Uterus (tissue), 4 donors: ENCODE results near the gene DTX3. TPM values are rescaled to one million over a fixed set of nuclear protein-coding genes. Genes with fewer than 3 reads are reported as not detected.
A peak's percentile ranks its signal among the peaks of the same experiment; 100 is the strongest.

ENCODE experiments used
- DNase-seq, 2 donors: peaks; one replicate each; pipeline ENCODE4 v3.0.0-alpha.2; 2019 to 2020
- H3K27ac ChIP-seq, 2 donors: fragments of 200-600 bp; sonication (generic); 1 replicate in 1 of 2; 2 replicates in 1 of 2; pipeline ENCODE4 v1.5.1; 2016 to 2018
- H3K27me3 ChIP-seq, 2 donors: fragments of 200-600 bp; sonication (generic); one replicate each; pipeline ENCODE4 v1.5.1; 2018 to 2019; ENCODE audit warnings: control low read depth in 1 of 2
- H3K36me3 ChIP-seq, 2 donors: fragments of 200-600 bp; sonication (generic); one replicate each; pipeline ENCODE4 v1.5.1; 2019; ENCODE audit warnings: control low read depth in 1 of 2
- H3K4me1 ChIP-seq, 2 donors: fragments of 200-600 bp; sonication (generic); one replicate each; pipeline ENCODE4 v1.5.1; 2018 to 2019; ENCODE audit warnings: control low read depth in 1 of 2
- H3K4me3 ChIP-seq, 2 donors: fragments of 200-600 bp; sonication (generic); 1 replicate in 1 of 2; 2 replicates in 1 of 2; pipeline ENCODE4 v1.5.1; 2018 to 2019; ENCODE audit warnings: mild to moderate bottlenecking in 1 of 2
- H3K9me3 ChIP-seq, 2 donors: fragments of 200-600 bp; sonication (generic); one replicate each; pipeline ENCODE4 v1.5.1; 2019; ENCODE audit warnings: control low read depth in 1 of 2
- POLR2A ChIP-seq, 2 donors: fragments of 450-650 bp; IDR thresholded peaks; one replicate each; pipeline ENCODE4 v1.6.1; 2016; ENCODE audit warnings: antibody characterized with exemption in 2 of 2, mild to moderate bottlenecking in 1 of 2, moderate library complexity in 1 of 2
- intact Hi-C: fragments of 100-400 bp; cut with DNase I; formaldehyde crosslinking; loops from one replicate; pipeline ENCODE4 v1.15.1; 2023; ENCODE audit warnings: low total_unique reads
- total RNA-seq, 4 donors: library from RNA; depleted of rRNA in 3 of 4; stranded (reverse); fragments of >200 nt in 3 of 4; gene quantifications; one replicate each; pipeline versions ENCODE4 v1.1.0 to v1.2.4, GENCODE V29; 2014 to 2023
- TF ChIP-seq, protein P1 (sequence below), 4 experiments: fragments of 200-600 bp in 2 of 4; fragments of 450-650 bp in 2 of 4; sonication (generic) in 2 of 4; IDR thresholded peaks; one replicate each; pipeline ENCODE4 v1.5.1; 2016 to 2019; ENCODE audit warnings: antibody characterized with exemption in 4 of 4, mild to moderate bottlenecking in 2 of 4, moderate library complexity in 1 of 4
- donor health status: DM: yes; HTN: yes; CAD: no.

The DTX3 gene
- total RNA-seq, 4 donors from 2014 or later, result 17.6 to 82.5 (median 40.9) TPM

DNA sequence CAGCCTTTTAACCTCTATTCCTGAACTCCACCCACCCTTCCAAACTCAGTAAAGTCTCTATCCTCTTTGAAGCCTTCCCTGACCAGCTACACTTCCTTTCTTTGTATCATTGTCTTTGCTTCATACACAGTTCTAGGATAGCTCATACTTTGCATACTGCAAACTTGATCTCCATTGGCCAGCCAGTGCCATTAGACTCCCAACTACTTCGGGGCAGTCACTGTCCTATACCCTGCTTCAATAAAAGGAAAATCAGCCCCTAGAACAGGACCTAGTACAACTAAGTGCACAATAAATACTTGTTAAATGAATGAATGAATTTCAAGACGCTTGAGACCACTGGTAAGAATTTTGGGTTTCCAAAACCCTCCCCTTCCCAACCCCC is 14.2 kb upstream of the DTX3 start:
- no peak for TF ChIP-seq POLR2A (IDR thresholded peaks at IDR 0.05)
- TF ChIP-seq, protein P1, sequence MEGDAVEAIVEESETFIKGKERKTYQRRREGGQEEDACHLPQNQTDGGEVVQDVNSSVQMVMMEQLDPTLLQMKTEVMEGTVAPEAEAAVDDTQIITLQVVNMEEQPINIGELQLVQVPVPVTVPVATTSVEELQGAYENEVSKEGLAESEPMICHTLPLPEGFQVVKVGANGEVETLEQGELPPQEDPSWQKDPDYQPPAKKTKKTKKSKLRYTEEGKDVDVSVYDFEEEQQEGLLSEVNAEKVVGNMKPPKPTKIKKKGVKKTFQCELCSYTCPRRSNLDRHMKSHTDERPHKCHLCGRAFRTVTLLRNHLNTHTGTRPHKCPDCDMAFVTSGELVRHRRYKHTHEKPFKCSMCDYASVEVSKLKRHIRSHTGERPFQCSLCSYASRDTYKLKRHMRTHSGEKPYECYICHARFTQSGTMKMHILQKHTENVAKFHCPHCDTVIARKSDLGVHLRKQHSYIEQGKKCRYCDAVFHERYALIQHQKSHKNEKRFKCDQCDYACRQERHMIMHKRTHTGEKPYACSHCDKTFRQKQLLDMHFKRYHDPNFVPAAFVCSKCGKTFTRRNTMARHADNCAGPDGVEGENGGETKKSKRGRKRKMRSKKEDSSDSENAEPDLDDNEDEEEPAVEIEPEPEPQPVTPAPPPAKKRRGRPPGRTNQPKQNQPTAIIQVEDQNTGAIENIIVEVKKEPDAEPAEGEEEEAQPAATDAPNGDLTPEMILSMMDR (IDR thresholded peaks at IDR 0.05), result no peak
- Histone ChIP-seq H3K27ac (peak overlapping the region; percentile 62 to 77), H3K36me3 (no peaks in the 10 kb centered on the region), H3K4me1 (no peaks in the 10 kb centered on the region), H3K9me3 (no peaks in the 10 kb centered on the region), H3K27me3 (no peaks in the 10 kb centered on the region), H3K4me3 (peak overlapping the region; percentile 64 to 81)
- no peak for DNase-seq
- intact Hi-C loops, result no loop called here

DNA sequence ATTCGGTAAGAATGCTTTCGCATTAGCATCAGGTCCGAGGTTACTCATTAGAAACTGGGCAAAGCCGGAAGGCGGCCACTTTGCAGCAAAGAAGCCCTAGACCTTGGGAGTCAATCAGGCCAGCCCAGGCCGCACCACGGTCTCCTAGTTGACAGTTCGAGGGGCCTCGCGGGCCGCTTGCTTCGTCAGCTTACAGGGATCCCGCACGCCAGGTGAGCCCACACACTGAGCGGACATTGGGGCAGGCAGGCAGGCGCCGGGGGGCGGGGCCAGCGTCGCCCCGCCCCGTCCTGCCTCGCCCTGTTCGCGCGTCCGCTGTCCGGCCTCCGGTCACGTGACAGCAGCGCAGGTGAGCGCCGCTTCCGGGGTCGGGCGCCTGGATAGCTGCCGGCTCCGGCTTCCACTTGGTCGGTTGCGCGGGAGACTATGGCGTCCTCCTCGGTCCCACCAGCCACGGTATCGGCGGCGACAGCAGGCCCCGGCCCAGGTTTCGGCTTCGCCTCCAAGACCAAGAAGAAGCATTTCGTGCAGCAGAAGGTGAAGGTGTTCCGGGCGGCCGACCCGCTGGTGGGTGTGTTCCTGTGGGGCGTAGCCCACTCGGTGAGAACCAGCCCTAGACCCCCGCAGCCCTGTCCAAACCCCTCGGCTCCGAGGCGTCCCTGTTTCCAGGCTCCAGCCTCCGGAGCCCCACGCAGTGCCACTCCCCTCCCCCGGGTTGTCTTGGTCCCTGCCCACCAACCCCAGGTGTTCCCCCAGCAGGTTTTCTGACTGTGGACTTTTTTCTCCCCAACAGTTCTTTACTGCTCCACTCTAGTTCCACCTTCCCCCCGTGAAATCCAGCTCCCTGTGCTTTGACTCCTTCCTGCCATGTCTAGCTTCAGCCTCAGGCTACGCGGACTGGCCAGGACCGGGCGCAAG is 13.5 kb upstream of the DTX3 start, which contains the start of gene PIP4K2C:
PIP4K2C (plus strand) TSS at position 329 of the 918 bp plus-strand sequence; CDS start at position 427, 98 bp downstream.
- H3K27ac ChIP-seq, result peak within 1 kb of the TSS; percentile 62 to 77
- no peaks in the 10 kb centered on the region for H3K27me3 ChIP-seq
- no peaks in the 10 kb centered on the region for H3K4me1 ChIP-seq
- no peaks in the 10 kb centered on the region for H3K36me3 ChIP-seq
- DNase-seq, result peak; percentile 72 to 79
- TF ChIP-seq, protein P1 (IDR thresholded peaks at IDR 0.05), result no peak
- peak in 1 of 2 donors; percentile 62 for TF ChIP-seq POLR2A (IDR thresholded peaks at IDR 0.05)
- no peaks in the 10 kb centered on the region for H3K9me3 ChIP-seq
- H3K4me3 ChIP-seq, result peak within 1 kb of the TSS; percentile 64 to 81
- intact Hi-C loops, result no loop called here

DNA sequence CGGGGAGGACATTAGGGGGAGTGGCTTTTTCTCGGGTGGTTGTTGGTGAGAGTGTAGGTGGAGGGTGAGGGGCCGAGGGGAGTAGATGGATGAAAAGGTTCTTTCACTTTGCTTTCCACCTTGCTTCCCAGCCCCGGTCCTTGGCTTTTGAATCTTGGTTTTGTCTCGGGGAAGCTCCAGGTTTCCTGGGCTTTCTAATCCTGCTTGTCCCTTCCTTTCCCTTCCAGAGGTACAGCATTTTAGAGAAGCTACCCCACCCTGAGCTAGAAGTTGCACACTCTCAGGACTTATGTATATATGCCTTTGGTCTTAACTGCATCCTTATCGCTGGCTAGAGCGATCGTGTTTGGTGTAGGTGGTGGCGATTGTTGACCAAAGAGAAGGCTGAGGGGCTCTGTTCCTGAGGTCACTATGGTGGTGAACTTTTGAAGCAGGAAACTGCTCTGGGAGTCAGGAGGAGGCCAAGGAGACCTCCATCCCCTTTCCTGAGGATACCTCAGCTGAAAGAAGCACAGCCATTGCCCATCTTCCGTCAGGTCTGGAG is 12.8 kb upstream of the DTX3 start:
- TF ChIP-seq, protein P1 (IDR thresholded peaks at IDR 0.05), result no peak
- no peak for TF ChIP-seq POLR2A (IDR thresholded peaks at IDR 0.05)
- Histone ChIP-seq H3K4me3 (peak overlapping the region; percentile 64 to 81), H3K9me3 (no peaks in the 10 kb centered on the region), H3K4me1 (no peaks in the 10 kb centered on the region), H3K27ac (peak overlapping the region; percentile 62 to 77), H3K36me3 (no peaks in the 10 kb centered on the region), H3K27me3 (no peaks in the 10 kb centered on the region)
- intact Hi-C loops, result no loop called here
- no peak for DNase-seq

DNA sequence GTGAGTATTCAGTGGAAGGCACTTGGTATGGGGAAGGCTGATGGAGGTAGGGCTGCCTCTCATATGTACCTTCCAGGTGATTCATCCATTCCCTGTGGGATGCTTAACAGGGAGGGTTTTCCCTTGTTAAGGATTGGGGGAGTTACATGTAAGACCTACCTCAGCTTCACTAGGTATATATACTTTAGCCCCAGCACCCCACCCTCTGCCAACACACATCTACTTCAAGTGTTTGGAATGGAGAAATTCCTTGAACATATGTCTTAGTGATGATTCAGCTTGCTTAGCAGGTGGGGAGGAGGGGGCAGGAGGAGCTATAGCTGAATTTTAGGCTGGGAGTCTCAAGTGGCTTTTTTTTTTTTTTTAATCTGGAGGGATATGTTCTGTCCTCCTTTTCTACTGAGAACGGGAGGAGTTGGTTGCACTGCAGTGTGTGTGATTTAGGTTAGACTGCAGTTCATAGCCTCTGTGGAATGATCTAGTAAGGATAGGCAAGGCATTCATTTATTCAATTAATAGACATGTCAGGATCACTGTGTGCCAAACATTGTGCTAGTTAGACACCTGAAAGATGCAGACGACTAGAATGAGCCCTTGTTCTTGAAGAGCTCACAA is 12.0 kb upstream of the DTX3 start:
- no peak for DNase-seq
- no peaks in the 10 kb centered on the region for H3K27me3 ChIP-seq
- intact Hi-C loops, result no loop called here
- H3K4me3 ChIP-seq, result no peak overlapping the region
- no peaks in the 10 kb centered on the region for H3K36me3 ChIP-seq
- H3K4me1 ChIP-seq, result no peaks in the 10 kb centered on the region
- TF ChIP-seq POLR2A (IDR thresholded peaks at IDR 0.05), result no peak
- TF ChIP-seq, protein P1 (IDR thresholded peaks at IDR 0.05), result no peak
- no peak overlapping the region for H3K27ac ChIP-seq
- H3K9me3 ChIP-seq, result no peaks in the 10 kb centered on the region

DNA sequence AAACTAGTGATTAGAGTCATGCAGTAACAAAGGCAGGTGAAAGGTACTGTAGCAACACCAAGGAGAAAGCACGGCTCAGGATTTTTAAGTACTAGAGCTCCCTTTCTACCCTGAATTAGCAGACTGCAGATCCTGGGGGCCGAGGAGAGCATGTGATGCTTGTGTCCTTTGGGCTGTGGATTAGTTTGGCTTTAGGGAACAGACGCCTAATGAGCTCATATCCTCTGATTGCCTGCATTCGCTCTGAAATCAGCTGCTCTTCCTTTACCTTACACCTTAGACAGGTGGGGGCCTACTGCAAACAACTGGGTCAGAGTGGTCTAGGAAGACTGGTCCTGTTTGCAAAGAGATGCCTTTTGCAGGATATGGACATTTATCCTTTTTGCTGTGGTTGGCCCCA is 11.4 kb upstream of the DTX3 start:
- H3K4me3 ChIP-seq, result no peak overlapping the region
- no peak for DNase-seq
- TF ChIP-seq, protein P1 (IDR thresholded peaks at IDR 0.05), result no peak
- TF ChIP-seq POLR2A (IDR thresholded peaks at IDR 0.05), result no peak
- intact Hi-C loops, result no loop called here
- no peaks in the 10 kb centered on the region for H3K36me3 ChIP-seq
- H3K27me3 ChIP-seq, result no peaks in the 10 kb centered on the region
- H3K4me1 ChIP-seq, result no peaks in the 10 kb centered on the region
- H3K27ac ChIP-seq, result no peak overlapping the region
- no peaks in the 10 kb centered on the region for H3K9me3 ChIP-seq
